ENCODE measurements around the gene MT1B.
A peak's percentile ranks its signal among the peaks of the same experiment; 100 is the strongest.

MT1B gene

GRCh38 chr16:56651586-56651985 is at the start of gene MT1B:
Gene MT1B, plus strand, starts transcription at chr16:56651886. Its CDS starts 68 bp downstream, at chr16:56651954.
- DNase-seq (ENCODE audit: low read depth), result no peak

GRCh38 chr16:56603589-56603988 is 48.1 kb upstream of the MT1B start:
- no peak for DNase-seq (ENCODE audit: low read depth)

GRCh38 chr16:56604966-56605365 is 46.7 kb upstream of the MT1B start:
- DNase-seq (ENCODE audit: low read depth), result no peak

- no peak for DNase-seq (ENCODE audit: low read depth)
Observed at GRCh38 chr16:56605475-56605874, 46.2 kb upstream of the MT1B start.

- no peak for DNase-seq (ENCODE audit: low read depth)
Observed at GRCh38 chr16:56606071-56606475, 45.6 kb upstream of the MT1B start.

GRCh38 chr16:56606476-56607108 is 45.1 kb upstream of the MT1B start:
- DNase-seq (ENCODE audit: low read depth), result no peak

GRCh38 chr16:56607109-56607618 is 44.5 kb upstream of the MT1B start:
- DNase-seq (ENCODE audit: low read depth), result no peak

GRCh38 chr16:56607675-56608042 is 44.0 kb upstream of the MT1B start:
- no peak for DNase-seq (ENCODE audit: low read depth)

GRCh38 chr16:56608043-56608875 is 43.4 kb upstream of the MT1B start, which contains the start of gene MT2A:
Gene MT2A, plus strand, starts transcription at chr16:56608584. Its CDS starts 72 bp downstream, at chr16:56608656.
- DNase-seq (ENCODE audit: low read depth), result peak; percentile 88

GRCh38 chr16:56608876-56609462 is 42.7 kb upstream of the MT1B start:
- no peak for DNase-seq (ENCODE audit: low read depth)

- peak; percentile 73 for DNase-seq (ENCODE audit: low read depth)
Observed at GRCh38 chr16:56609463-56609921, 42.2 kb upstream of the MT1B start.

- peak; percentile 74 for DNase-seq (ENCODE audit: low read depth)
Observed at GRCh38 chr16:56610017-56610608, 41.6 kb upstream of the MT1B start.

- no peak for DNase-seq (ENCODE audit: low read depth)
Observed at GRCh38 chr16:56610609-56611111, 41.0 kb upstream of the MT1B start.

GRCh38 chr16:56611281-56611833 is 40.3 kb upstream of the MT1B start:
- no peak for DNase-seq (ENCODE audit: low read depth)

GRCh38 chr16:56613706-56614105 is 38.0 kb upstream of the MT1B start:
- DNase-seq (ENCODE audit: low read depth), result no peak

- no peak for DNase-seq (ENCODE audit: low read depth)
Observed at GRCh38 chr16:56614549-56614991, 37.1 kb upstream of the MT1B start.

- no peak for DNase-seq (ENCODE audit: low read depth)
Observed at GRCh38 chr16:56615353-56615752, 36.3 kb upstream of the MT1B start.

- DNase-seq (ENCODE audit: low read depth), result no peak
Observed at GRCh38 chr16:56616608-56617211, 35.0 kb upstream of the MT1B start.

- peak; percentile 54 for DNase-seq (ENCODE audit: low read depth)
Observed at GRCh38 chr16:56617212-56618085, 34.2 kb upstream of the MT1B start.

- DNase-seq (ENCODE audit: low read depth), result no peak
Observed at GRCh38 chr16:56618138-56618537, 33.5 kb upstream of the MT1B start.
